CD4-positive, alpha-beta T cell treated with Interleukin-2 at 100 ng/mL for 4 hours (primary cell): ENCODE results near the gene LIF.
A peak's percentile ranks its signal among the peaks of the same experiment; 100 is the strongest.

ENCODE experiments used
- DNase-seq: peaks from one replicate; pipeline ENCODE4 v3.0.0-alpha.2; 2020; ENCODE audit warnings: low spot score

LIF gene

GRCh38 chr22:30245985-30246813 is at the start of gene LIF:
Gene LIF, minus strand, starts transcription at chr22:30246759. Its CDS starts 64 bp downstream, at chr22:30246695.
- DNase-seq: peak; percentile 33

- no peak for DNase-seq
Measured at GRCh38 chr22:30296324-30296723, 49.8 kb upstream of the LIF start.

GRCh38 chr22:30295576-30295975 is 49.0 kb upstream of the LIF start:
- DNase-seq: no peak

- no peak for DNase-seq
Measured at GRCh38 chr22:30294830-30295229, 48.3 kb upstream of the LIF start.

DNA sequence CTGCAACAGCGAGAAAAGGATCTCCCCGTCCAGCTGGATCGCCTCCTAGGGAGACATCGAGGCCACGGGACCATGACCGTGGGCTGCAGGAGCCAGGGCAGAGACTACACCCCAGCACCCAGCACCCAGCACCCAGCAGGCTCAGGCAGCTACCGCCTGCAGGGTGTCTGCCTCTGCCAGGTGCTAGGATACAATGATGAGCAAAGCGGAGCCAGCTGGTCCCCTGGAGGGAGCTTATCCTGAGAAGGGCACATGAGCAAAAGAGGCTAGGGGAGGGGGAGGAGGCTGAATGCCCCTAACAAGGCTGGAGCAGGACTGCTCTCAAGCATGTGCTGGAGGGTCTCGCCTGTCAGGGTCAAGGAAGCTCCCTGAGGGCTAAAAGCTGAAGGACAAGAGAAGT is 47.5 kb upstream of the LIF start:
- no peak for DNase-seq

GRCh38 chr22:30293026-30293425 is 46.5 kb upstream of the LIF start:
- no peak for DNase-seq

- DNase-seq: no peak
Measured at GRCh38 chr22:30292069-30292970, 45.8 kb upstream of the LIF start.

- DNase-seq: no peak
Measured at GRCh38 chr22:30291058-30291892, 44.7 kb upstream of the LIF start.

DNA sequence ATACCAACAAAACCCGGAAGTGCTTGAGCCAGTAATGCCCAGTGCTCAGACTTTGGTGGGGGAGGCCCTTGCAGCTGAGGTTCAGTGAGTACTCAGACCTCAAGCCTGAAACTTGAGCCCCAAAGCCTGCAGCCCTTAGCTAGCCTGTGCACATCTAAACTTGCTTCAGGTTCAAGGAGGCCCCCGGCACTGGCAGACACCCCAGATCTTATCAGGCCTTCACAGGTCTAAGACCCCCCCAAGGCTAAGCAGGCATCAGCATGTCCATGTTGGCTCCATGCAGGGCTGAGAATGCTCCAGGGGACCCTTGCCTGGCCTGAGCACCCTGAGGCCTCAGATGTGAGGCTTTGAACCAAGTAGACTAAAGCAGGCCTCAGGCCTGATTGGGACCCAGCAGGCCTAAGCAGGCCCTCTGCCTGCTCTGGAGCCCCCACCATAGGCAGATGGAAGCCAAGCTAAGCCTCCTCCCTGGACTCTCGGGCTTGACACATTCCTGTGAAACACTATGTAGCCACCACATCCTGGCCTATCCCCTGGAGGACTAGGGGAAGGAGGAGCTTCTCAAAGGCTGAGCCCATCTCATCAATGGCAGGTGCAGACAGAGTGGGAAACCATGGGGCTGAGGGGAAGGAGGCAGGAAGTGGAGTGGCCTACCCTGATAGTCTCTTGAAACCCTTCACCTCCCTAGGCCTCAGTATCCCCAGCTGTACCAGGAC is 43.9 kb upstream of the LIF start:
- no peak for DNase-seq

- no peak for DNase-seq
Measured at GRCh38 chr22:30289980-30290313, 43.4 kb upstream of the LIF start.

DNA sequence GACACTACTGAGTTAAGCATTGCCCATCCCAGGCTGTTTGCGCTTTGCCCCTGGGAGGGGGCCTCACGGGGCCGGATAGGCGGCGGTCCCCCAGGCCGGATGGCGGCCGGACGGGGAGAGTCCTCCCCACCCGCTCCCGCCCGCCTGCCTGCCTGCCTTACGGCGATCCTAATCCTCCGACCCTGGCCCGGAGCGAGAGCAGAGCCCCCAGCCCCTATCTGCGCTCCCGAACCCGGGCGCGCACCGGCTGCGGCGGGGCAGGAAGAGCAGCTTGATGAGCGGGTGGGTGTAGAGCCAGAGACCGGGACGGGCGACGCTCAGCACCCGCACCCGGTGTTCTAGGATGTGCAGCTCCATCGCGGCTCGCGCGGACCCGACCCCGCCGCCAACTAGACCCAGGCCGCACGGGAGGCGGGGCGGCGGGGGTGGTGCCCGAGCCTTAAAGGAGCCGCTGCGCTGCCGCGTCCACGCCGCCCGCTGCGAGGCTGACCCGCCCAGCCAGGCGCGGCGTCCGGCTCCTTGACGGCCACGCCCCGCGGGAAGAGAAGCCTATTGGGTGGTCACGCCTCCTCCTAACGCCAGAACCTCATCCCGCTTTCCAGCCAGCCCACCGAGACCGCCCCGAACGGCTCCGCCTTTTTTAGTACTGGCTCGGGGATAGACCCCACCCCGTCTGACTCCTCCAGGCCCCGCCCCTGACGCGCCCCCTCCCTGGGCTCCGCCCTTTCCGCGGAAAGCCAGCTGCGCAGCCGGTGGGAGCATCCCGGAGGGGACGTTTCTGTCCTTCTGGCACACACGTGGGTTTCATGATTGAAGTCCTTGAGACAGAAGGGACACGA is 42.8 kb upstream of the LIF start, which contains the start of gene CASTOR1:
TSS of gene CASTOR1 (minus strand) at position 365 of the 839 bp plus-strand sequence. CDS start at position 357, 8 bp downstream.
- peak; percentile 88 for DNase-seq

DNA sequence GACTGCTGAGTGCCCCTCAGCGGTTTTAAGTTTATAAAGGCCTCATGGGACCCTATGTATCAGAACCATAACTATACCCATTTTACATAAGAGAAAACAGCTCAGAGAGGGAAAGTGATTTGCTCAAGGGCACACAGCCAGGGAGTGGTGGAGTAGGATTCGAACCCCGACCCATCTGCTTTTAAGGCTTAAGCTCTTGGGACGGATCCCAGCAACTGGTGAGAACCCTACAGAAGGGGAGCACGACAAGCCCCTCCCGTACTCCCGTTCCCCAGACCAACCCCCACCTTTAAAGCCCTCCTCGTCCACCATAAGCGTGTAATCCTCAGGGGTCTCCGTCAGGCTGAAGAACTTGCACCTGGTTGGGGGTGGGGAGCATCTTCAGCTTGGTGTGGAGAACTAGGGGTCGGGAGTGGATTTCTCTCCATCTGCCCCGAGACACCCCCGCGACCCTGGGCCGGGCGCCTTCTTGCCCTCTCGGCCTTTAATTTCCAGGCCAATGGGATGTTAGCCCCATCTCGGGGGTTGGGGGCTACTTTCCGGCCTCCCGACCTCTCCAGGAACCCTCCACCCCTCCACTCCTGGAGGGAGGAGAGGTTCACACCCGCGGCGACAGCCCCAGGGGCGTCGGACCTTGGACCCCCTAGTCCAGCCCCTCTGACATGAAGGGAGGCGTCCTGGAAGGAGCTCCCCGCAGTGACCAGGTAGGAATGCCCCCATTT is 42.0 kb upstream of the LIF start:
- DNase-seq: no peak

DNA sequence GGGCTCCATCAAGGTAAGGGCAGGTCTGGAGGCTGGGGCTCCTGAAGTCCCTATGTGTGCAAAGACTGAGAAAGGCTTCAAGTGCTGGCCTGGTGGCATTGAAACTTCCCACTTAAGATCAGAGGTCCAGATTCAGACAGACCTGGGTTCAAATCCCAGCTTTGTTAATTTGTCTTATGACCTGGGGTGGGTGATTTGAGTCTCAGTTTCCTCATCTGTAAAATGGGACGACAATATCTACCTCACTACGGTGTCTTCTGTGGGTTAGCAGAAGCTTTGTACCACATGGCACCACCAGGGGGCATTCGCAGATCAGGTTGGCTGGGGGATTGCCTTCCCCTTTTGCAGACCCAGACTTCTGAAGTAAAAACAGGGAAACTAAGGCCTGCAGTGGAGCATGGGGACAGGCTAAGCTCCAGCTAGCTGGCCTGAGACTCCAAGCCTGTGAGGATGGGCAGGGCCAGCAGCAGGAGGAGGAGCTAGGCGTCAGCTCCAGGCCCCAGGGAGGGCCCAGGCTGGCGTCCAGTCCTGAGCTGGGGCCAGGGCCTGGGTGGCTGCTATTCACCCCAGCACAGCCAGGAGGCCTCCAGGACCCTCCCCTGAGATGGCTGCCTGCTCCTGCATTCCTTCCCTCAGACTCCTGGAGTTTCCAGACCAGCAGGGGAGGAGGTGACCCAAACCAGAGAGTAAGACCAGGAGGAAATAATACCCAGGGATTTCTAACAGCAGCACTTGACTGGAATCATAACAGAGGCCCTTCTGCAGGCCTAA is 41.3 kb upstream of the LIF start:
- DNase-seq: peak; percentile 91

DNA sequence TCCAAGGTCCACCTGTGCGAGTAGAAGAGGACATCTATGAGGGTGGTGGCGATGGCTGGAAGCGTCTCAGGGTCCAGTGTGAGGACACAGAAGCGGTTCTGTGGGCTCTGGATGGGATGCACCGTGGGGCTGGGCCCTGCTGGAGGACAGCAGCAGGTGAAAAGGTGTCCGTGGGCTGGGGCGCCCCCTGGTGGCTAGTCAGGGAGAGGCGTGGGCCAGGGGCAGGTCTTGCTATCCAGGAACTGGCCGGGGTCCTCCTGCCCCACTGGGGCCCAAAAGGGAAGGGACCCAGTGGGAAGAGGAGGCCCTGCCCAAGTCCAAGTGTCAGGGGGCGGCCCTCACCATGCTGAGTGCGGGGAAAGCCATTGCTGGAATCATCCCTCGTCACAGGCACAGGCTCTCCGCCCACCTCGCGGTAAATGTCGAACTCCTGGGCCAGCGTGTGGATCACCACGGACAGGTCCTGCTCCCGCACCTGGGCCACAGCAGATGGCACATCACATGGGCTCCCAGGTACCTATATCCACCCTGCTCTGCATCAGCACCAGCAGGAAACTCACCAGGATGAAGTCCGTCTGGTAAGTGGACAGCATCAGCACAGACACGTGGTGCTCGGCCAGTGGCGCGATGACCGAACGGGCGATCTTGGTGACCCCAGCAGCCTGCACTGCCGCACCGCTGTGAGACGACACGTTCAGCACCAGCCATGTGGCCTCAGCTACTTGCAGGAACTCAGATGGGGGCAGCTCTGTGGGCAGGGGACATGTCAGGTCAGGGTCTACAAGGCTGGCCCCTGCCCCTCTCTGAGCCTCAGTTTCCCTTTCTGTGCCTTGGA is 40.5 kb upstream of the LIF start:
- peak; percentile 86 for DNase-seq

DNA sequence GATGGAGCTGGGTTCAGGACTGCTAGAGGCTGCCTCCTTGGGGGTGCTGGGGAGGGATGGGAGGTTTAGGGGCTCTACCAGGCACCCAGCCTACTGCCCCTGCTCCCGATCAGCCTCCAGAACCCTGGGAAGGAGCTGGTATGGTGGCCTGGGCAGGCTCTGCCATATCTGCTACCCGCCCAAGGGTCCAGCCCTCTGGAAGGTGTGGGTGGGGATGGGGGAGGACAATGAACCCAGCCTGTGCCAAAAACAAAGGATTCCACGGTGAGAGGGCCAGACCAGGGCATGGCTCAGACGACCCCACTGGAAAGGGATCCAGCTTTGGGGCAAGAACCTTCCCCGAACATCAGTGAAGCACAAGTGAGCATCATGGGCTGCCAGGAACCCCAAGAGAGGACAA is 39.8 kb upstream of the LIF start:
- no peak for DNase-seq

GRCh38 chr22:30285846-30286200 is 39.3 kb upstream of the LIF start:
- no peak for DNase-seq

DNA sequence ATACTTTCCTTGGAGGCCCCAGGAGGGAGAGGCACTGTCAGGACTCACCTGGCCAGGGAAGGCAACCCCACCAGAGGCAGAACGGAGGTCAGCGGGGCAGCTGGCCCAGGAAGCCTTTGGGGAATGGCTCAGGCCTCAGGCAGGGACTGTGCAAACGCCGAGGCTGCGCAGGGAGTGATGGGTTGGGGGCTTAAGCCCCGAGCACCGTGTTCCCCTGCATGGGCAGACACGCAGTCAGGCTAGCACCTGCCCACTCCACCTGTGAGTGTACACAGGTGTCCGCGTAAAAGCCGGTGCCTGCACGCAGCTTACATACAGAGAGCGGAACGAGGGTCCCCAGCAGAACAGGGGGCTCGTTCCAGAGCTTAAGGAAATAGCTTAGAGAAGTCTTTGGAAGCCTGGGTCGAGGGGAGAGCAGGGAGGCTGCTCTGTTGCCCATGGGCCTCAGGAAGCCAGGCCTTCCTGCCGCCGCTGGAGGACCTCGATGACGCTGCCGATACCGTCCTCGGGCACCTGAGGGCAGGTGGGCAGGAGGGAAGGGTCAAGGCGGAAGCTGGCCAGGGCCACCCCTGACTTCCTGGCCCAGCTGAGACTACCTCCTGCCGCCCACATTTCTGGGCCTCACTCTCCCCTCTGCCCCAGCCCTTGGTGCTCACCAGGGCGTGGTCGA is 38.8 kb upstream of the LIF start:
- DNase-seq: no peak

DNA sequence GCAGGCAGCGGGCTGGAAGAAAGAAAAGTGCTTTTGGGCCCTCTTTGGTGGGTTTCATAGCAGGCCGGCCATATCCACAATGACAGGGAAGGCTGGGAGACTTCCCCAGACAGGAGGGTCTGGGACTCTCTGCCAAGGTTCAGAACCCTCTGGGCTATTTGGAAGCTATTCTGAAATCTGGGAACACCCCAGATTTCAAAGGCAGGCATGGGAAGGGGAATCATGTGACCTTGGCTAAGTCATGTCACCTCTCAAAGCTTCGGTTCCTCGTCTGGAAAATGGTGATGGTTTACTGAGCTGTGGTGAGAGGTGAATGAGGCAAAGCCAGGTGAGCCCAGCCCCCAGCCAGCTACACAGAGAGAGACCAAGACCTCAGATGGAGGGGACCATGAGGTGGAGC is 38.1 kb upstream of the LIF start:
- DNase-seq: no peak
